GM19043 (cell line): ENCODE results near the gene R3HDM1.

Source experiments
- ATAC-seq: cut with Tn5 transposase; IDR thresholded peaks from one replicate; pipeline ENCODE4 v1.9.1; 2021; ENCODE audit warnings: low read depth; ENCODE audit not compliant: unreplicated experiment

R3HDM1 gene

GRCh38 chr2:135768863-135769262 is 237.6 kb downstream of the R3HDM1 start:
- no peak for ATAC-seq

GRCh38 chr2:135773319-135773718 is 242.0 kb downstream of the R3HDM1 start:
- no peak for ATAC-seq

DNA sequence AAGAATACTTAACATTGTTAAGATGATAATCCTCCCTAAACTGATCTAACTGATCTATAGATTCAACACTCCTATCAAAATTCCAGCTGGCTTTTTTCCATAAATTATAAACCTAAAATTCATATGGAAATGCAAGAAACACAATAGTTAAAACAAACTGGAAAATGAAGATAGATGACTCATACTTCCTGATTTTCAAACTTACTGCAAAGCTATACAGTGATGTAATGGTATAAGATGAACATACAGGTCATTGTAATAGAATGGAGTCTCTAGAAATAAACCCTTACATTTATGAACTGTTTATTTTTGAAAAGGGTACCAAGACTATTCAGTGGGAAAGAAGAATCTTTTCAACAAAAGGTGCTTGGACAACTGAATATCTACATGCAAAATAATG is 242.6 kb downstream of the R3HDM1 start:
- ATAC-seq, result no peak
